NAMALWA (cell line): ENCODE results near the gene NCOA5.

ENCODE experiments used
- DNase-seq: peaks from one replicate; pipeline ENCODE4 v3.0.0-alpha.2; 2015; ENCODE audit warnings: low spot score

NCOA5 gene

DNA sequence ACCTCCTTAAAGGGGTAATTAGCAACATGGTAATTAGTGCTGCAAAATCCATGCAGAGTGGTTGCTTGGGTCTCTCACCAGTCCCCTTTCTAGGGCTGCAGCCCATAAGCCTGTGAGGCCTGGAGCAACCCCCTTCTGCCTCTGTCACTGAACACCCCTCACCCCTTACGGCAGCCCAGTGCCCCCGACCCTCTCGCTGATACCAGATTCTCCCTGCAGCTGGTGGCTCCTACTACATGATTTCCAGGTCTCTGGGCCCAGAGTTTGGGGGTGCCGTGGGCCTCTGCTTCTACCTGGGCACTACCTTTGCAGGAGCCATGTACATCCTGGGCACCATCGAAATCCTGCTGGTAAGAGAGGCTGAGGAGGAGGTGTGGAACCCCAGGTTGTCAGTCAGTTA is 52.7 kb downstream of the NCOA5 start:
- DNase-seq: no peak

- no peak for DNase-seq
Observed at GRCh38 chr20:46036370-46036769, 53.4 kb downstream of the NCOA5 start.

GRCh38 chr20:46035713-46036112 is 54.0 kb downstream of the NCOA5 start:
- no peak for DNase-seq

GRCh38 chr20:46035253-46035652 is 54.5 kb downstream of the NCOA5 start:
- DNase-seq: no peak

GRCh38 chr20:46034039-46034438 is 55.7 kb downstream of the NCOA5 start:
- no peak for DNase-seq

DNA sequence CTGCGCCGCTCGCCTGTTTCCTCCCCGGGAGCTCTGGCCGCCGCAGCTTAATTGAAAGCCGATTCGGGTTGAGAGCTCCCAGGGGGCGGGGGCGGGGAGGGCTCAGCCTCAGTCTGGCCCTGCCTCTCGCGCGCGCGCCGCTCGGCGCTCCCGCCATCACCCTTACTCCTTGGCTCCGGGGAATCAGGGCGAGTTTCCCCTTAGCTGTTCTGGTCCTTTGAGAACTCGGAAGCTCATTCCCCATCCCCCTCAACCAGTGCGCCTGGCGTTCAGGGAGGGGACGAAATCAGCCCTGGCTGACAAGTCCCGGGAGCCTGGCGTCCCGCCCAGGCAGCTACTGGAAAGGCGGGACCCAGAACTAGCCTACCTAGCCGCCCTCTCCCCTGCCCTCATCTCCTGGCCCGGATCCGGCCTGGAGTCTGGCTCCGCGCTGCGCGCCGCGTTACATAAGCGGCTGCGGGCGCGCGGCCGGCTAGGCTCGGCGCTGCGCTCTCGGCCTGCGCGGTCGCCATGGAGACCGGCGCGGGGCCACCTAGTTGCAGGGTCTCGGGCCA is 58.0 kb downstream of the NCOA5 start:
- DNase-seq: no peak

- no peak for DNase-seq
Observed at GRCh38 chr20:46031014-46031569, 58.7 kb downstream of the NCOA5 start.

DNA sequence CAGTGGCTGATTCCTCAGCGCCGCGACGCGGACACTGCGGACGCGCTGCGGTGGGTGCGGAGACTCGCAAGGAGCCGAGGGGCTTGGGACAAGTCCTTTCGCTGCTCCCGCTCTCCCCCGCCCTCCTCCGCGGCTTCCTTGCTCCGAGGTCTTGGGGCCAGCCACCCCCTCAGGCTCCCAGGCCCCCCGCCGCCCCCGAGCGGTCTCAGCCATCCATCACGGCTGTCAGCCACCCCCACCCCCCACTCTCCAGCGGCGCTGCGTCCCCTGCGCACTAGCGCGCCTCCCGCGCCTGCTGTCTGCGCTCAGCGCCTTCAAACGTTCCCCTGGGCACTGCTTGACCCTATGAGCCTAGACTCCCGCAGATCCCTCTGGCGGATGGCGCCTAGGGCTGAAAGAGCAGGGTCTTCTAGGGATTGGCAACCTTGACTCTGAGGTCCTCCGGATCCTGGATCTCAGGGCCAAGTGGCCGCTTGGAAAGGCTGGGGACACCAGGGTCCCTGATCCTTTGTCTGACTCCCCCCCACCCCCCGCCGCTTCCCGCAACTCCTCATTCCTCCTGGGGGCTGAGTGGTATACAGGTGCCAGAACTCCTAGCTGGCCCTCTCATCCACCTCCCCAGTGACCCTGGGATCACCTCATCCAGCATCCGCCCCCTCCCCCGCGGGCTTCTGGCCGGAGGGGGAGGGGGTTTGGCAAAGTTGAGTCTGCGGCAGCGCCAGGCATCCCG is 59.3 kb downstream of the NCOA5 start:
- no peak for DNase-seq

DNA sequence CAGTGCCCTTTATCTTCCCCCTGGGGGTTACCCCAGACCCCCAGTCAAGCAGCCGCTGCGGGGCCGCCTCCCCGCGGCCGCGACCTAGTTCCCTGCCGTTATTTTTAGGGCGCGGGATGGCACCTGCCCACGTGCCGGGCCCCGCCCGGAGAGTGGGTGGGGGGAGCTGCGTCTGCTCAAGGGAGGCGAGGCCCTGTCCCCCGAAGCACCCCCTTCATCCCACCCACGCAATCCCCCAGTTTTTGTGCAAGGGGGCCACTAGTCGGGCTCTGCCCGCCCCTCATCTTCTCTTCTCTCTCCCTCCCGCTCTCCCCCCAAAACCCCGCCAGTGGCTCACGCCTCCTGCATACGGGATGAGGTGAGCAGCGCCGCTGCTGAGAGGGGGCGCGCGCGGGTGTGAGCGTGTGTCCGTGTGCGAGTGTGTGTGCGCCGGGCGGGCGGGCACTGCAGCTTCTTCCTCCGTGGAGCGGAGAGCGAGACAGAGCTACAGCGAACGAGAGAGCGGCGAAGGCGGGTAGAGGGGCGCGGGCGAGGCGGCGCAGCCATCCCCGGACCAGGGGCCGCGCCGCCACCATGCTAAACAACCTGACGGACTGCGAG is 60.9 kb downstream of the NCOA5 start, which contains the start of gene SLC12A5:
Gene SLC12A5 (plus strand): TSS at position 444 of the 600 bp plus-strand sequence. CDS start 130 bp downstream, at position 574.
- DNase-seq: no peak

DNA sequence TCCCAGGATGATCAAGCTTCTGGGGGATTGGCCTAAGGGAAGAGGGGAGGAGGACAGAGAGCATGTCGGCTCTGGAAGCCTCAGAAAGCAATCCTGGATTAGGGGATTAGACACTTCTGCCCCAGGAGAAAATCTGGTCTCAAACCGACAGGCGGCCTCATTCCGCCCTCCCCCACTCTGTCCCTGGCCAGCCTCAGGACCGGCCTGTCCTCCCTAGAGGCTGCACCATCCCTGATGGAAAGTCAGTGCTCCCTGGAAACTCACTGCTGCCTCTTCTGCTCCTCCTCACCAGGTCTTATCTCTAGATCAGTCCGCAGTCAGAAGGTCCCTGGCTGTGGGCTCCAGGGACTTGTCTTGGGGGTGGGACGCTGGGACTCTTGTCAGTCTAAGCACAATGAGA is 61.7 kb downstream of the NCOA5 start:
- no peak for DNase-seq

- peak; percentile 63 for DNase-seq
Observed at GRCh38 chr20:46027245-46027853, 62.4 kb downstream of the NCOA5 start.

DNA sequence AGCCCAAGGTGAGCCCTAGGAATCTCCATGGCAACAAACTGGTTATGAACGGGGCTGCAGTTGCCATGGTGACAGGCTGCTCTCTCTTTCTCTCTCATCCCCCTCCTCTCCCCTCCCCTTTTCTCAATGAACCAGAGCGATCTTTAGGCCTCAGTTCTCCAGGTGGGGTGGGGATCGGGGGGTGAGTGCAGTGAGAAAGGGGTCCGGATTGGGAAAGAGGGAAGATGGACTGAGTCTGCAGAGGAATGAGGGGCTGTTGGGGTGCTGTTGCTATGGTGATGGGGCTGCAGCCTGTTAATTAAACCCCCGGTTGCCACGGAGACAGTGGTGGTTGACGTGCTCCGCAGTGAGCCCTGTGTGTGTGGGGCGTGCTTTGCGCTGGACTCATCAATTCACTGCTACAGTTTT is 64.4 kb downstream of the NCOA5 start:
- no peak for DNase-seq

DNA sequence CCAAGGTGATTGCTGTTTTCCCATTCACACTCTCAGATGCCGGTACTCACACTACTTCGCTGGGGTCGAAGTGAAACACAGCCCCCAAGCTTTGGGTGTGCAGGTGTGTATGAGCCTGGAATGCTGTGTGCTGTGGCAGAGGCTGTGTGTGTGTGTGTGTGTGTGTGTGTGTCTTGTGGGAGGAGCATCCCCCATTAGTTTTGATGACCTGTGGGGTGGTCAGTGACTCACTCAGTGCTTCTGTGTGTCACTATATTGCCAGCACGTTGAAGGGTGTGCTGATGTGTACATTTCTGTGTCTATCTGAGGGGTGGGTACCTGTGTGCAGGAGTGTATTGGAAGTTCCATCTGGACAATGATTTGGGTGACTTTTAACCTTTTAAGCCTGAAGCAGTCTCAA is 65.8 kb downstream of the NCOA5 start:
- no peak for DNase-seq

DNA sequence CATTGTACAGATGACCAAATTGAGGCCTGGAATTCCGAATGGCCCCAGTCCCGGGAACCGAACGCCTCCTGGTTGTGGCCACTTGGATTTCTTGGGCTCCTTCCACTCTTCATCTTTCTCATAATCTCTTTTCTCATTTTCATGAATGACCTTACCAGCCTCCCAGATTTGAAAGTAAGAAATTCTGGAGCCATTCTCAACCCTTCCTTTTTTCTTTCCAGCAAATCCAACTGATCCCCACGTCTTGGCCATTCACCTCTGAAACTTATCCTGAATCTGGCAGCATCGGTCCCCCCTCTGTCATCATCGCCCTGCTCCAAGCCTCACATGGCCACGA is 66.6 kb downstream of the NCOA5 start:
- no peak for DNase-seq

GRCh38 chr20:46022411-46023147 is 67.2 kb downstream of the NCOA5 start:
- peak; percentile 81 for DNase-seq

DNA sequence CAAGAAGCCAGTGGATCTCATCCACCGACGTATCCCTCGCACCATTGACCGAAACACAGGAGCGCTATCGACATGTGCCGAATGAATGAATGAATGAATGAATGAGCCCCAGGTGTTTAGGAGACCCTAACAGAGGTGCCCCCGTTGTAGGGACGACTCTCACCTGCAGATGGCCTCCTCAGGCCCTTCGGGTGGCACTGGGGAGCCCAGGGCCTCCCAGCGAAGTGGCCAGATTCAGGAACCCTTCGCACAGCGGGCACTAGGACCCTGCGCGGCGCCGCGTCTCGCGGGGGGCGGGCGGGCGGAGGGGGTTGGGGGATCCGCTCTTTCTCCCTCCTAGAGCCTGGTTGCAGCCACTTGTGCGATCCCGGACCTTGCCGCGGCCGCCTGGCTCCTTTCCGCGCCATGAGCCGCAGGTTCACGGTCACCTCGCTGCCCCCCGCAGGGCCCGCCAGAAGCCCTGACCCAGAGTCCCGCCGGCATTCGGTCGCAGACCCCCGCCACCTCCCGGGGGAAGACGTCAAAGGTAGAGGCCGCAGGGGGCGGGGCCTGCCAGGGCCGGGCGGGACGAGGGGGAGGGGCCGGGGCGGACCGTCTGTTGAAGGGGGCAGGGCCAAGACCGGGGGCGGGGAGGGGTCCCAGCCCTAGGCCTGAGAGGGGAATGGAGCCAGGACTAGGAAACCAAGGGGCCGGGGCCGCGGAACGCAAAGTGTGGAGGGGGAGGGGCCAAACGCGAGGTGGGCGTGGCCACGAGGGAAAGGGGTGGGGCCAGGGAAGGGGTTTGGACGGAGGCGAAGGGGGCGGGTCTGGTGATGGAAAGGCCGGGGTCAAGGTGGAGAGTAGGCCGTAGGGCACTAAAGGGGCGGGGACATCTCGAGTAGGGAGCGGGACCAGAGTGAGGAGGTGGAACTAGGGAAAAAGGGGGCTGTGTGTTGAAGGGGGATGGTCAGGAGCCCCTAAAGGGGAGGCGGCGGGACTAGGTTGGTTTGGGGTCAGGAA is 68.1 kb downstream of the NCOA5 start:
- DNase-seq: peak; percentile 92

DNA sequence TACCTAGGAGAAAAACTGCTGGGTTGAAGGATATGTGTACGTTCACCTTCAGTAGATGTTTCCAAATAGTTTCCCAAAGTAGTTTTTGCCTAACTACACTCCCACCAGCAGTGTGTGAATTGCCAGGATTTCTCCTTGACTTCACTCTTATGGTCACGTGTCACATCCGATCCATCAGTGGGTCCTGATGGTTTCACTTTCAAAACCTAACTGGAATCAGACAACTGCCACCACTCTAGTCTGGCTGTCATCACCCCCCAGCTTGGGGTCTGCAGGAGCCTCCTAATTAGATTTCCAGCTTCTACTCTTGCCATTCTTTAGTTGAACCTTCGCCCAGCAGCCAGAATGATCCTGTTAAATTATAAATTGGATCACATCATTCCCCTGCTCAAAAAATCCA is 69.2 kb downstream of the NCOA5 start:
- DNase-seq: no peak

DNA sequence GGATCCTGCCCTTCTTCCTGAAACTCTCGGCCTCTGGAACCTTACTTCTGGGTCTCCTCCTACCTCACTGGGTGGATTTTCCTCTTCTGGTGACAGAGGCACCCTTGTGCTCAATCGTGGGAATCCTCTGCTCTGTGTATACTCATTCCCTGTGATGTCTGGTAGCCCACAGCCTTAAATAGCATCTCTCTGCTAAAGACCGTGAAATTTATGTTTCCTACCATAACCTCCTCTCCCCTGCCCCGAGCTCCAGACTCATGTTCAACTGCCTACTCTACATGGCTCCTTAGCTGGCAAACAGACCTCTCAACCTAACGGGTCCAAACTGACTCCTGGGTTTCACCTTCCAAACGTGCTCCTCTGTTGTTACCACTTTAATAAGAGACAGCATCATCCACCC is 71.2 kb downstream of the NCOA5 start:
- DNase-seq: no peak

- no peak for DNase-seq
Observed at GRCh38 chr20:46018112-46018511, 71.7 kb downstream of the NCOA5 start.

GRCh38 chr20:46017272-46017671 is 72.5 kb downstream of the NCOA5 start:
- DNase-seq: no peak
